Natural killer cell (primary cell): Measurements from ENCODE around the gene TAF11L13. TPM values are rescaled to one million over a fixed set of nuclear protein-coding genes. Genes with fewer than 3 reads are reported as not detected.
"Not testable (repeated sequence)": the region's sequence is repeated elsewhere in the genome, so short reads cannot be mapped to it uniquely, and the experiment has no call there.

Source experiments
- ATAC-seq, 3 donors: fragments of 150-1000 bp in 2 of 3; fragments of 200-7000 bp in 1 of 3; cut with Tn5 transposase; 1 replicate in 1 of 3; 2 replicates in 2 of 3; pipeline ENCODE4 v1.10.0; 2021; ENCODE audit warnings: mild to moderate bottlenecking in 2 of 3, moderate library complexity in 2 of 3
- DNase-seq, 2 donors: peaks; one replicate each; pipeline versions ENCODE4 v3.0.0 to v3.0.0-alpha.2; 2013 to 2021; ENCODE audit warnings: mixed read lengths in 1 of 2
- H3K27ac ChIP-seq: one replicate; pipeline ENCODE4 v1.5.1; 2013; ENCODE audit warnings: mild to moderate bottlenecking, low read length
- H3K27me3 ChIP-seq: one replicate; pipeline ENCODE4 v1.6.1; 2013; ENCODE audit warnings: low read length; ENCODE audit not compliant: control insufficient read depth, insufficient read depth
- H3K36me3 ChIP-seq: one replicate; pipeline ENCODE4 v1.6.1; 2013; ENCODE audit warnings: low read length; ENCODE audit not compliant: control insufficient read depth, insufficient read depth
- H3K4me1 ChIP-seq: one replicate; pipeline ENCODE4 v1.6.1; 2013; ENCODE audit warnings: low read length; ENCODE audit not compliant: control insufficient read depth, insufficient read depth
- H3K4me3 ChIP-seq: one replicate; pipeline ENCODE4 v1.5.1; 2013; ENCODE audit warnings: low read length
- H3K9me3 ChIP-seq: one replicate; pipeline ENCODE4 v1.6.1; 2013; ENCODE audit warnings: low read length; ENCODE audit not compliant: control insufficient read depth, insufficient read depth
- H3K27ac Mint-ChIP-seq, 2 donors: one replicate each; pipeline ENCODE4 v1.8.0; 2022; ENCODE audit warnings: mild to moderate bottlenecking in 2 of 2, mixed read lengths in 2 of 2, moderate library complexity in 1 of 2
- H3K27me3 Mint-ChIP-seq, 2 donors: one replicate each; pipeline ENCODE4 v1.8.0; 2022; ENCODE audit warnings: low read depth in 2 of 2, mixed read lengths in 2 of 2
- H3K36me3 Mint-ChIP-seq: one replicate; pipeline ENCODE4 v1.8.0; 2022; ENCODE audit warnings: mixed read lengths
- H3K4me1 Mint-ChIP-seq, 2 donors: one replicate each; pipeline ENCODE4 v1.8.0; 2022; ENCODE audit warnings: mixed read lengths in 2 of 2
- H3K4me3 Mint-ChIP-seq: one replicate; pipeline ENCODE4 v1.8.0; 2022; ENCODE audit warnings: mild to moderate bottlenecking, moderate library complexity, mixed read lengths
- H3K9me3 Mint-ChIP-seq, 2 donors: one replicate each; pipeline ENCODE4 v1.8.0; 2022; ENCODE audit warnings: mixed read lengths in 2 of 2
- CTCF ChIP-seq: fragments of 200-600 bp; IDR thresholded peaks from one replicate; pipeline ENCODE4 v1.8.0; 2022; ENCODE audit warnings: antibody characterized with exemption
- WGBS: methylation state at CpG from one replicate; pipeline ENCODE4 v1.1.7; 2013; ENCODE audit warnings: missing lambda C conversion rate; ENCODE audit not compliant: insufficient coverage; 5-methylcytosine and 5-hydroxymethylcytosine counted together
- intact Hi-C: fragments of 100-400 bp; cut with micrococcal nuclease; formaldehyde crosslinking; loops from one replicate; pipeline ENCODE4 v1.14.2; 2022
- total RNA-seq, 4 donors: library from RNA; stranded (reverse); fragments of 120-200 nt in 1 of 4; gene quantifications; one replicate each; pipeline versions ENCODE4 v1.2.3 to v1.2.4, GENCODE V29; 2013 to 2022

The TAF11L13 gene
- total RNA-seq, 3 donors from 2014 or later (not counting 1 experiment from before 2014, with no cell fraction given): not detected

DNA sequence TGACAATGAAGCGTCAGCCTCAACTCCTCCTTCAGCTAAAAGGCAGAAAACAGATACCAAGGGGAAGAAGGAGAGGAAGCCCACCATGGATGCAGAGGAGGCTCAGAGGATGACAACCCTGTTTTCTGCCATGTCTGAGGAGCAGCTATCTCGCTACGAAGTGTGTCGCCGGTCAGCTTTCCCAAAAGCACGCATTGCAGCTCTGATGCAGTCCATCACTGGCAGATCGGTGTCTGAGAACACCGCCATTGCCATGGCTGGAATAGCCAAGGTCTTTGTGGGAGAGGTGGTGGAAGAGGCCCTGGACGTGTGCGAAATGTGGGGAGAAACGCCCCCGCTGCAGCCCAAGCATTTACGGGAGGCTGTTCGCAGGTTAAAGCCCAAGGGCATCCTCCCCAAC is 26.9 kb upstream of the TAF11L13 start:
- no peak for TF ChIP-seq CTCF
- Histone ChIP-seq H3K36me3 (no peaks in the 10 kb centered on the region), H3K4me1 (no peaks in the 10 kb centered on the region), H3K27ac (no peak overlapping the region), H3K4me3 (no peak overlapping the region), H3K9me3 (no peaks in the 10 kb centered on the region), H3K27me3 (no peaks in the 10 kb centered on the region)
- Mint-ChIP-seq H3K36me3 (peaks cover 6% of the 10 kb centered on the region), H3K4me3 (no peak overlapping the region), H3K4me1 (no peaks in the 10 kb centered on the region), H3K9me3 (peaks cover 5 to 12% of the 10 kb centered on the region in 2 donors), H3K27me3 (no peaks in the 10 kb centered on the region), H3K27ac (no peak overlapping the region)
- intact Hi-C loops: no loop called here
- 91% methylated on average over 9 of the region's 14 CpGs for WGBS
- DNase-seq: no peak
- no peak for ATAC-seq

- H3K4me3 ChIP-seq, H3K9me3 ChIP-seq, H3K27me3 ChIP-seq, H3K4me1 Mint-ChIP-seq, H3K27ac Mint-ChIP-seq, H3K4me3 Mint-ChIP-seq, DNase-seq, ATAC-seq, H3K27me3 Mint-ChIP-seq, H3K36me3 ChIP-seq, H3K36me3 Mint-ChIP-seq, H3K27ac ChIP-seq, H3K4me1 ChIP-seq, intact Hi-C loops: not testable (repeated sequence)
- peaks cover 3 to 18% of the 10 kb centered on the region in 2 donors for H3K9me3 Mint-ChIP-seq
- WGBS: 82% methylated on average over 3 of the region's 4 CpGs
These were observed 24.4 kb upstream of the TAF11L13 start for GRCh38 chr5:17607461-17607860.

DNA sequence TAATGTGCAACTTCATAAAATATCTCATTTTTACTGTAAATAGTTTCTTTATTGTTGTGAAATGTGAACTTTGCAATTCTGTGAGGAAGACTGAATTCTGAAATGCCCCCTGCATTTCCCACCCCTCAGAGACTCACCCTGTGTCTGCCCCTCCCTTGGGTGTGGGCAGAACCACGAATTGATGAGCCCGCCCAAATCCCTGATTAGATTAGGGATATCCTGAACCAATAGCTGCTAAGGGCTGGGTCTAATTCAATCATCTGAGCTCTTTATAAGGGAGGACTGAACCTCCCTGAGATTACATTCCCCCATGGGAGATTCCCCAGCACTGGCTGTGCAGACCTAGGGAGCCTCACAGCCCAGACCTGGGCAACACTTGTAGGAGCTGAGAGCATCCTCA is 21.8 kb upstream of the TAF11L13 start, which contains the start of gene TAF11L12:
Gene TAF11L12 (plus strand): TSS at position 301 of the 400 bp plus-strand sequence.
- not testable (repeated sequence) for H3K36me3 Mint-ChIP-seq

DNA sequence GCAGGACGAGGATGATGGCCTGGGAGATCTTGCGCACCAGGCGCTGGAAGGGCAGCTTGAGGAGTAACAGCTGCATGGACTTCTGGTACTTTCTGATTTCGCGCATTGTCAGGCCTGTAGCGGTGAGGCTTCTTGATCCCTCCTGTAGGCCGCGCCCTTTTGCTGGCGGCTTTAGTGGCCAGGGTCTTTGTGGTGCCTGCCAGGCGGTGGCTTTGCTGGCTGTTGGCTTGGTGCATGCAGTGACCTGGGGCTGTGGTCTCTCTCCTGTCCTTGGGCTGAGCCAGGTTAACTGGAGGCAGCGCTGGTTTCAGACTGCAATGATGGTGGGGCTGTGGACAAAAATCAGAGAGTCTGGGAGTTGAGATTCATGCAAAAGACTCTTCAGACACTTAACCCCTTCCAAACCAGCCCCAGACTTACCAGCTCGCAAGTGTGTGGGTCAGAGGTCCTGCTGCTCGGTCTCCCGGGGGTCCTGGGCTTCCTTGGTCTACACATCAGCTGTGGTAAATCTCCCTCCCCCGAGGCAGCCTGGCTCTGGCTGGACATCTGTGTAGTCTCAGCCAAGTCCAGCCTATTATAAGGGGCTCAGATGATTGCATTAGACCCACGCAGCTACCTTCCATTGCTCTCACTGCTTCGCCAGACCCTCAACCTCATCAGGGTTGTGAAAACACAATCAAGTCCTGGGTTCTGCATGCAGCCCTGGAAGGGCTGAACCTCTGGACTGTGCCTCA is 16.8 kb upstream of the TAF11L13 start:
- Mint-ChIP-seq H3K9me3 (peaks cover 0 to 15% of the 10 kb centered on the region in 2 donors), H3K4me1 (no peaks in the 10 kb centered on the region), H3K27me3 (no peaks in the 10 kb centered on the region), H3K36me3 (no peaks in the 10 kb centered on the region), H3K4me3 (no peak overlapping the region), H3K27ac (no peak overlapping the region)
- no peaks in the 10 kb centered on the region for H3K4me1 ChIP-seq
- no peaks in the 10 kb centered on the region for H3K9me3 ChIP-seq
- no peaks in the 10 kb centered on the region for H3K36me3 ChIP-seq
- DNase-seq (no peak), ATAC-seq (no peak)
- no peak for TF ChIP-seq CTCF
- H3K27me3 ChIP-seq: no peaks in the 10 kb centered on the region
- H3K27ac ChIP-seq: no peak overlapping the region
- WGBS: 91% methylated on average over 17 of the region's 17 CpGs
- intact Hi-C loops: no loop called here
- H3K4me3 ChIP-seq: no peak overlapping the region

More for the DNA sequence above, 21.8 kb upstream of the TAF11L13 start, which contains the start of gene TAF11L12:
- DNase-seq, H3K27ac ChIP-seq, H3K4me1 Mint-ChIP-seq, H3K4me3 Mint-ChIP-seq, H3K27ac Mint-ChIP-seq, ATAC-seq, intact Hi-C loops, H3K27me3 ChIP-seq, H3K27me3 Mint-ChIP-seq, H3K36me3 ChIP-seq, H3K4me1 ChIP-seq, H3K4me3 ChIP-seq, H3K9me3 ChIP-seq: not testable (repeated sequence)
- H3K9me3 Mint-ChIP-seq: peaks cover 0 to 20% of the 10 kb centered on the region in 2 donors
- 75% methylated on average over 2 of the region's 2 CpGs for WGBS
